ENCODE measurements around the gene BAIAP2. TPM values are rescaled to one million over a fixed set of nuclear protein-coding genes. Genes with fewer than 3 reads are reported as not detected.
"Not testable (repeated sequence)": the region's sequence is repeated elsewhere in the genome, so short reads cannot be mapped to it uniquely, and the experiment has no call there.

Gene BAIAP2
- total RNA-seq, 1 donor from 2014 or later: 113 TPM

DNA sequence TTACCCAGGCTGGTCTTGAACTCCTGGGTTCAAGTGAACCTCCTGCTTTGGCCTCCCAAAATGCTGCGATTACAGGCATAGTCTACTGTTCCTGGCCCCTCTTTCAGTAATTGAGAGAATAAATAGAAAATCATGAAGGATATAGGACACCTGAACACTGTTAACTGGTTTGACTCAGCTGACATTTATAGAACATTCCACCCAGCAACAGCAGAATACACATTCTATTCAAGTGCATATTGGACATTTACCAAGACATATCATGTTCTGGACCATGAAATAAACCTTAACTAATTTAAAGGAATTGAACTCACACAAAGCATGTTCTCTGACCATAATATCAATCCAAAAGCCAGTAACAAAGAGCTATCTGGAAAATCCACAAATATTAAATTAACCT lies 19.8 kb upstream of the BAIAP2 start:
- intact Hi-C loops (cut with DNase I): no loop called here
- TF ChIP-seq POLR2AphosphoS5 (IDR thresholded peaks at IDR 0.05; ENCODE audit: insufficient read depth in 1 of 2, low read depth in 1 of 2): no peak
- TF ChIP-seq, protein P1, sequence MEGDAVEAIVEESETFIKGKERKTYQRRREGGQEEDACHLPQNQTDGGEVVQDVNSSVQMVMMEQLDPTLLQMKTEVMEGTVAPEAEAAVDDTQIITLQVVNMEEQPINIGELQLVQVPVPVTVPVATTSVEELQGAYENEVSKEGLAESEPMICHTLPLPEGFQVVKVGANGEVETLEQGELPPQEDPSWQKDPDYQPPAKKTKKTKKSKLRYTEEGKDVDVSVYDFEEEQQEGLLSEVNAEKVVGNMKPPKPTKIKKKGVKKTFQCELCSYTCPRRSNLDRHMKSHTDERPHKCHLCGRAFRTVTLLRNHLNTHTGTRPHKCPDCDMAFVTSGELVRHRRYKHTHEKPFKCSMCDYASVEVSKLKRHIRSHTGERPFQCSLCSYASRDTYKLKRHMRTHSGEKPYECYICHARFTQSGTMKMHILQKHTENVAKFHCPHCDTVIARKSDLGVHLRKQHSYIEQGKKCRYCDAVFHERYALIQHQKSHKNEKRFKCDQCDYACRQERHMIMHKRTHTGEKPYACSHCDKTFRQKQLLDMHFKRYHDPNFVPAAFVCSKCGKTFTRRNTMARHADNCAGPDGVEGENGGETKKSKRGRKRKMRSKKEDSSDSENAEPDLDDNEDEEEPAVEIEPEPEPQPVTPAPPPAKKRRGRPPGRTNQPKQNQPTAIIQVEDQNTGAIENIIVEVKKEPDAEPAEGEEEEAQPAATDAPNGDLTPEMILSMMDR (IDR thresholded peaks at IDR 0.05): no peak
- no peak for TF ChIP-seq POLR2A (IDR thresholded peaks at IDR 0.05)

DNA sequence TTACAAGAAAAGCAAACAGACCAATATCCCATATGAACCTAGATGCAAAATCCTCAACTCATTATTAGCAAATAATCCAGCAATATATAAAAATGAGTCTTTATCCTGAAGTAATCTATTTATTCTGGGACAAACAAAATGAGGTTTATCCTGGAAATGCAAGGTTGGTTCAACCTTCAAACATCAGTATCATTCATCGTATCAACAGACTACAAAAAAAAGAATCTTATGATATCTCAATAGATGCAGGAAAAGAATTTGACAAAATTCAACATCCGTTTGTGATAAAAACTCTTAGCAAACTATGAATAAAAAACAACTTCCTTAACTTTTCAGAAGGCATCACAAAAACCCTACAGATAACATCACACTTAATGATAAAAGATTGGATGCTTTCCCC lies 18.4 kb upstream of the BAIAP2 start:
- intact Hi-C loops (cut with DNase I): no loop called here
- no peak overlapping the region for H3K27ac ChIP-seq
- H3K27me3 ChIP-seq: no peaks in the 10 kb centered on the region
- no peak for DNase-seq (ENCODE audit: extremely low spot score in 2 of 2)
- no peak for TF ChIP-seq POLR2A (IDR thresholded peaks at IDR 0.05)
- TF ChIP-seq POLR2AphosphoS5 (IDR thresholded peaks at IDR 0.05; ENCODE audit: insufficient read depth in 1 of 2, low read depth in 1 of 2): no peak
- TF ChIP-seq, protein P1 (IDR thresholded peaks at IDR 0.05): no peak
- no peak overlapping the region for H3K4me3 ChIP-seq
- peaks cover 40% of the 10 kb centered on the region for H3K4me1 ChIP-seq
- no peaks in the 10 kb centered on the region for H3K9me3 ChIP-seq
- H3K36me3 ChIP-seq: no peaks in the 10 kb centered on the region

More for the DNA sequence above, 19.8 kb upstream of the BAIAP2 start:
- Histone ChIP-seq H3K9me3 (no peaks in the 10 kb centered on the region), H3K4me1 (peaks cover 25% of the 10 kb centered on the region), H3K4me3 (no peak overlapping the region), H3K36me3 (no peaks in the 10 kb centered on the region), H3K27me3 (no peaks in the 10 kb centered on the region), H3K27ac (no peak overlapping the region)
- DNase-seq (ENCODE audit: extremely low spot score in 2 of 2): no peak

DNA sequence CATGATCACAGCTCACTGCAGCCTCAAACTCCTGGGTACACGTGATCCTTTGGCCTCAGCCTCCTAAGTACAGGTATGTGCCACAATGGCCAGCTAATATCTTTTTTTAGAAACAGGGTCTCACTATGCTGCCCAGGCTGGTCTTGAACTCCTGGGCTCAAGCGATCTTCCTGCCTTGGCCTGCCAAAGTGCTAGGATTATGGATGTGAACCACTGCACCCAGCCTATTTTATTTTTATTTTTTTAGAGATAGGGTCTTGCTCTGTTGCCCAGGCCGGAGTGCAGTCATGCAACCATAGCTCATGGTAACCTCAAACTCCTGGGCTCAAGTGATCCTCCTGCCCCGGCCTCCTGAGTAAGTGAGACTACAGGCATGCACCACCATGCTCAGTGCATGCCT lies 17.6 kb upstream of the BAIAP2 start:
- H3K27ac ChIP-seq: peak overlapping the region; percentile 83
- peaks cover 42% of the 10 kb centered on the region for H3K4me1 ChIP-seq
- H3K36me3 ChIP-seq; H3K27me3 ChIP-seq; H3K4me3 ChIP-seq; DNase-seq (ENCODE audit: extremely low spot score in 2 of 2); H3K9me3 ChIP-seq; intact Hi-C loops (cut with DNase I): not testable (repeated sequence)

DNA sequence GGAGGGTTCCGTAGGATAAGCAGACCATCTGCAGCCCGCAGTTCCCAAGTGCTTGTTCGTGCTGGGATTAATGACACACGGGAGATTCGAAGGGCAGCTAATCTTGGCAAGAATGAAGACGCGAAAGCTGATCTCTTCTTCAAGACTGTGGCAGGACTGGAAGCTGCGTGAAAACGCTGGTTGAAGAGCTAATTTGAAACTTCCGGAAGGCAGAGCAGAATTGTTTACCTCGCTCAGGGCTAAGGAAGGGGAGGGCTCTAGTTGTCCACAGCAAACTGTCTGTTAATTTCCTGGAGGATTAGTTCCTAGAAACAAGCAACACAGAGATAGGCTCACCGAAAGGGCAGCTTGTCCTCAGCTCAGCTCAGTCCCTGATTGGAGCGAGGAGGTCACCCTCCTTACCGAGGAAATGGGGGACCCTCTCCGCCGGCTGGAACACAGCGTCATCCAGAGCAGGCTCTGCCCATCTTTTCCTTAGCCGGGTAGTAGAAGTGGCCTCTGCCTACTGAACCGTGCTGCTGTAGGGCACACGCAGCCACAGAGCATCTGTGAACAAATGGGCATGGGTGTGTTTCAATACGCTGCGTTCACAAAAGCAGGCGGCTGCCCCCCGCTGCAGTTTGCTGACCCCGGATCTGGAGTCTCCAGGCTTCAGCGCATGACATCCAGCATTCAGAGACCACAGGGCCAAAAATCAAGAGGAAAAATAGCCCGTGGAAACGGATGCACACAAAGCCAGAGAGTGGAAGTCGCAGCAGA lies 16.7 kb upstream of the BAIAP2 start:
- DNase-seq (ENCODE audit: extremely low spot score in 2 of 2): no peak
- peak overlapping the region; percentile 83 for H3K27ac ChIP-seq
- intact Hi-C loops (cut with DNase I): no loop called here
- H3K9me3 ChIP-seq: no peaks in the 10 kb centered on the region
- H3K36me3 ChIP-seq: no peaks in the 10 kb centered on the region
- H3K4me1 ChIP-seq: peaks cover 44% of the 10 kb centered on the region
- peak overlapping the region; percentile 32 to 33 for H3K4me3 ChIP-seq
- no peaks in the 10 kb centered on the region for H3K27me3 ChIP-seq
- TF ChIP-seq, protein P1 (IDR thresholded peaks at IDR 0.05): no peak
- peak; percentile 60 to 70 for TF ChIP-seq POLR2AphosphoS5 (IDR thresholded peaks at IDR 0.05; ENCODE audit: insufficient read depth in 1 of 2, low read depth in 1 of 2)
- TF ChIP-seq POLR2A (IDR thresholded peaks at IDR 0.05): no peak

DNA sequence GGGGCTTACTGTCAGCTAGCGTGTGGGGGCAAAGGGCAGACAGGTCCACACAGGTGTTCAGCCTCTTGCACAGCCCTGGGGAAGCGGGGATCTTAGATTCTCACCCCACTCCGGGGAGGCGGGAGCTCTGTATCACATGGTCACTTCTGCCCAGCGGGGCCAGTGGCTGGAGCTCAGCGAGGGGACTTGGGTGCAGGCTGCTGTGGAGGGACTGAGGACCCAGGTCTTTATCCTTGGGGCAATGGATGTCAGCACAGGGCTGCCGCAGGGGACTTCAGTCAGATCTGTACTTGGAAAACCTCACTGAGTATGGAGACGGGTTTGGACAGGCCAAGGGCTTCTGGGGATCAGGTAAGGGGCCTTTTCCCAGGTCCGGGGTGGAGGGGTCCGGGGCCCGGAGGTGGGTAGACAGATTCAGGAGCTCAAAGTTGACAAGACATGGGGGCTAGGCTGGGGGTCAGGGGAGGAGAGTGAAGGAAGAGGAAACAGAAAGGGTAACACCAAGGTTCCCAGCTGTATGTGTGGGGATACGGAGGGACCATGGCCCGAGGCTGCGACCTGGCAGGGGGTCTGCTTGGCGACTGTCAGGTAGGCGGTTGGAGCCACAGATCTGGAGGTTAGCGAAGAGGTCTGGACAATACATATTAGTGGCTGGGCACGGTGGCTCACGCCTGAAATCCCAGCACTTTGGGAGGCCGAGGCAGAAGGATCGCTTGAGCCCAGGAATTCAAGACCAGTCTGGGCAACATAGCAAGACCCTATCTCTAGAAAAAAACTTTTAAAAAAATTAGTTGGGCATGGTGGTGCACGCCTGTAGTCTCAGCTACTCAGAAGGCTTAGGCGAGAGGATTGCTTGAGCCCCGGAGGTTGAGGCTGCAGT lies 15.1 kb upstream of the BAIAP2 start:
- peaks cover 54% of the 10 kb centered on the region for H3K4me1 ChIP-seq
- H3K27me3 ChIP-seq: no peaks in the 10 kb centered on the region
- no peaks in the 10 kb centered on the region for H3K36me3 ChIP-seq
- H3K4me3 ChIP-seq: no peak overlapping the region
- no peak overlapping the region for H3K27ac ChIP-seq
- no peak for DNase-seq (ENCODE audit: extremely low spot score in 2 of 2)
- TF ChIP-seq POLR2A (IDR thresholded peaks at IDR 0.05) (no peak), POLR2AphosphoS5 (IDR thresholded peaks at IDR 0.05; ENCODE audit: insufficient read depth in 1 of 2, low read depth in 1 of 2) (no peak)
- TF ChIP-seq, protein P1 (IDR thresholded peaks at IDR 0.05): no peak
- intact Hi-C loops (cut with DNase I): no loop called here
- H3K9me3 ChIP-seq: no peaks in the 10 kb centered on the region
